KMS-11 (cell line): ENCODE measurements around the gene SIAH2.

Experiments
- H2AFZ ChIP-seq: fragments of 200-600 bp; sonication (generic); 2 replicates; pipeline ENCODE4 v1.6.1; 2016; ENCODE audit warnings: antibody characterized with exemption, mixed run types, low read depth
- H3K27ac ChIP-seq: fragments of 200-600 bp; sonication (generic); 2 replicates; pipeline ENCODE4 v1.6.1; 2016; ENCODE audit warnings: mild to moderate bottlenecking, mixed run types
- H3K27me3 ChIP-seq: fragments of 200-600 bp; sonication (generic); 2 replicates; pipeline ENCODE4 v1.6.1; 2017; ENCODE audit warnings: mild to moderate bottlenecking, low read depth, mixed run types, moderate library complexity; ENCODE audit not compliant: insufficient read depth
- H3K36me3 ChIP-seq: fragments of 200-600 bp; sonication (generic); 2 replicates; pipeline ENCODE4 v1.6.1; 2017; ENCODE audit warnings: mild to moderate bottlenecking, mixed run types; ENCODE audit not compliant: insufficient read depth
- H3K4me1 ChIP-seq: fragments of 200-600 bp; sonication (generic); 2 replicates; pipeline ENCODE4 v1.6.1; 2016; ENCODE audit warnings: mild to moderate bottlenecking, low read depth, mixed run types; ENCODE audit not compliant: poor library complexity, severe bottlenecking
- H3K4me2 ChIP-seq: fragments of 200-600 bp; sonication (generic); 2 replicates; pipeline ENCODE4 v1.7.0; 2016; ENCODE audit warnings: mild to moderate bottlenecking, mixed run types
- H3K4me3 ChIP-seq: fragments of 200-600 bp; sonication (generic); IDR thresholded peaks from 2 replicates; pipeline ENCODE4 v1.6.1; 2017; ENCODE audit warnings: low read depth, low read length, mixed read lengths; ENCODE audit not compliant: insufficient read depth
- H3K79me2 ChIP-seq: fragments of 200-600 bp; sonication (generic); 2 replicates; pipeline ENCODE4 v1.6.1; 2016; ENCODE audit warnings: low read depth, mixed run types; ENCODE audit not compliant: insufficient read depth
- H3K9ac ChIP-seq: fragments of 200-600 bp; sonication (generic); 2 replicates; pipeline ENCODE4 v1.6.1; 2016; ENCODE audit warnings: mild to moderate bottlenecking, mixed run types
- H4K20me1 ChIP-seq: fragments of 200-600 bp; sonication (generic); 2 replicates; pipeline ENCODE4 v1.6.1; 2016; ENCODE audit warnings: mild to moderate bottlenecking, mixed run types; ENCODE audit not compliant: insufficient read depth
- CTCF ChIP-seq: fragments of 200-600 bp; sonication (generic); conservative IDR thresholded peaks from 2 replicates; pipeline ENCODE4 v1.6.1; 2017; ENCODE audit warnings: low read depth, mild to moderate bottlenecking, antibody characterized with exemption, low read length, moderate library complexity, mixed read lengths

SIAH2 gene

GRCh38 chr3:150787741-150788370, 24.9 kb upstream of the SIAH2 start:
- Histone ChIP-seq H3K79me2 (no peaks in the 10 kb centered on the region), H3K4me3 (no peak overlapping the region), H3K27ac (no peak overlapping the region), H3K4me2 (no peak overlapping the region), H3K27me3 (peaks cover 5% of the 10 kb centered on the region; the same call in 1 of the 2 replicates), H3K9ac (no peak overlapping the region), H3K36me3 (no peaks in the 10 kb centered on the region), H3K4me1 (peaks cover 6% of the 10 kb centered on the region), H4K20me1 (no peaks in the 10 kb centered on the region), H2AFZ (0 out of 2 replicates have a peak overlapping the region, but pooled peaks have one; percentile 32)
- peak; percentile 88 for TF ChIP-seq CTCF

- no peaks in the 10 kb centered on the region for H4K20me1 ChIP-seq
- peaks cover 6% of the 10 kb centered on the region for H3K4me1 ChIP-seq
- H3K9ac ChIP-seq = no peak overlapping the region
- H3K4me3 ChIP-seq = no peak overlapping the region
- no peaks in the 10 kb centered on the region for H3K79me2 ChIP-seq
- no peak overlapping the region for H2AFZ ChIP-seq
- H3K27me3 ChIP-seq = peaks cover 5% of the 10 kb centered on the region; the same call in 1 of the 2 replicates
- H3K36me3 ChIP-seq = no peaks in the 10 kb centered on the region
- no peak for TF ChIP-seq CTCF
- no peak overlapping the region for H3K27ac ChIP-seq
- H3K4me2 ChIP-seq = no peak overlapping the region
Measured at GRCh38 chr3:150786791-150787190, 23.8 kb upstream of the SIAH2 start.

- TF ChIP-seq CTCF = no peak
- Histone ChIP-seq H3K4me1 (peaks cover 6% of the 10 kb centered on the region), H3K9ac (no peak overlapping the region), H4K20me1 (no peaks in the 10 kb centered on the region), H3K27me3 (peaks cover 5% of the 10 kb centered on the region; the same call in 1 of the 2 replicates), H2AFZ (no peak overlapping the region), H3K36me3 (no peaks in the 10 kb centered on the region), H3K4me2 (no peak overlapping the region), H3K4me3 (no peak overlapping the region), H3K79me2 (no peaks in the 10 kb centered on the region), H3K27ac (no peak overlapping the region)
Measured at GRCh38 chr3:150784747-150785125, 21.8 kb upstream of the SIAH2 start.

GRCh38 chr3:150783920-150784746, 21.2 kb upstream of the SIAH2 start:
- no peaks in the 10 kb centered on the region for H4K20me1 ChIP-seq
- H3K9ac ChIP-seq = no peak overlapping the region
- no peaks in the 10 kb centered on the region for H3K36me3 ChIP-seq
- no peak for TF ChIP-seq CTCF
- peaks cover 5% of the 10 kb centered on the region; the same call in 1 of the 2 replicates for H3K27me3 ChIP-seq
- no peak overlapping the region for H2AFZ ChIP-seq
- peaks cover 6% of the 10 kb centered on the region for H3K4me1 ChIP-seq
- H3K27ac ChIP-seq = no peak overlapping the region
- no peak overlapping the region for H3K4me2 ChIP-seq
- no peaks in the 10 kb centered on the region for H3K79me2 ChIP-seq
- no peak overlapping the region for H3K4me3 ChIP-seq
